Natural killer cell treated with Interleukin-12 subunit alpha and Interleukin-12 subunit beta and Interleukin-15 and Interleukin-18, amount 100 ng/mL, for 72 hours (primary cell): ENCODE measurements around the gene CD63. TPM values are rescaled to one million over a fixed set of nuclear protein-coding genes. Genes with fewer than 3 reads are reported as not detected.
A peak's percentile ranks its signal among the peaks of the same experiment; 100 is the strongest.

Experiments used
- ATAC-seq, 2 donors: fragments of 150-1000 bp; cut with Tn5 transposase in 1 of 2; sonication (Bioruptor Pico), chemical (Tn5 transposase) in 1 of 2; 2 replicates each; pipeline ENCODE4 v1.10.0; 2021
- DNase-seq: peaks from one replicate; pipeline ENCODE4 v3.0.0; 2022; ENCODE audit warnings: low spot score
- H3K27ac Mint-ChIP-seq, 2 donors: 1 replicate in 1 of 2; 2 replicates in 1 of 2; pipeline ENCODE4 v1.8.0; 2022; ENCODE audit warnings: mixed read lengths in 2 of 2, mild to moderate bottlenecking in 1 of 2, moderate library complexity in 1 of 2
- H3K27me3 Mint-ChIP-seq, 2 donors: 1 replicate in 1 of 2; 2 replicates in 1 of 2; pipeline ENCODE4 v1.8.0; 2022; ENCODE audit warnings: mixed read lengths in 2 of 2
- H3K36me3 Mint-ChIP-seq: one replicate; pipeline ENCODE4 v1.8.0; 2022; ENCODE audit warnings: mixed read lengths
- H3K4me1 Mint-ChIP-seq, 2 donors: 1 replicate in 1 of 2; 2 replicates in 1 of 2; pipeline ENCODE4 v1.8.0; 2022; ENCODE audit warnings: low read depth in 2 of 2, mixed read lengths in 2 of 2, mild to moderate bottlenecking in 1 of 2
- H3K4me3 Mint-ChIP-seq: one replicate; pipeline ENCODE4 v1.8.0; 2022; ENCODE audit warnings: mixed read lengths
- H3K9me3 Mint-ChIP-seq: 2 replicates; pipeline ENCODE4 v1.8.0; 2022; ENCODE audit warnings: mixed read lengths
- total RNA-seq, 2 donors: library from RNA; stranded (reverse); gene quantifications; one replicate each; pipeline ENCODE4 v1.2.3, GENCODE V29; 2022

The CD63 gene
- total RNA-seq, 2 donors from 2014 or later, result 263 to 327 TPM

DNA sequence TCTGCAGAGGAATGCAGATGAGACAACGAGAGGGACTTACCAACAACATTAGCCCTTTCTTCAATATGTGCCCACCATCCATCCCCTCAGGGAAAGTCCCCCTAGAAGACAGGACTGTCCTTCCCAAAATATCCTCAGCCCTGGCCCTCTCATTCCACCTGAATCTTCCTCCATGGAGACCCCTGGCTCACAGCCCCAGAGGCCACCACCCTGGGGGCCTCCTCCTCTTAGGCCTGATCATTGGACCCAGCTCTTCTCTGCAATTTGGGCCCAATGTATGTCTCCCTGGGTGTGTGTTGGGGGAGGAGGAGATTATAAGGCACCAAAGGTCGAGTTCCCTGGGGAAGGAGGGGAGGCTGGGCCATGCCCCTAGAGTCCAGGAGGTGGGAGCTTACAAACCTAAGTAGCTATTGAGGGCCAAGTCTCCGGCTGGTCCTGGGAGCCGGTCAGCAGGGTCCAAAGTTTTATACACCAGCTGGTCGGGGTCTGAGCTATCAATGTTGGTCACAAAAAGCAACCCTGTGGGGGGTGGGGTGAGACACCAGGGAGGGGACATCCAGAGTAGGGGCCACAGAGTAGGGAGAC, 29.2 kb downstream of the CD63 start:
- H3K27me3 Mint-ChIP-seq, result peaks cover 0 to 5% of the 10 kb centered on the region in 2 donors
- no peak overlapping the region for H3K27ac Mint-ChIP-seq
- no peak for DNase-seq
- no peaks in the 10 kb centered on the region for H3K9me3 Mint-ChIP-seq
- no peak for ATAC-seq
- no peak overlapping the region for H3K4me3 Mint-ChIP-seq
- H3K36me3 Mint-ChIP-seq, result no peaks in the 10 kb centered on the region
- no peaks in the 10 kb centered on the region for H3K4me1 Mint-ChIP-seq

DNA sequence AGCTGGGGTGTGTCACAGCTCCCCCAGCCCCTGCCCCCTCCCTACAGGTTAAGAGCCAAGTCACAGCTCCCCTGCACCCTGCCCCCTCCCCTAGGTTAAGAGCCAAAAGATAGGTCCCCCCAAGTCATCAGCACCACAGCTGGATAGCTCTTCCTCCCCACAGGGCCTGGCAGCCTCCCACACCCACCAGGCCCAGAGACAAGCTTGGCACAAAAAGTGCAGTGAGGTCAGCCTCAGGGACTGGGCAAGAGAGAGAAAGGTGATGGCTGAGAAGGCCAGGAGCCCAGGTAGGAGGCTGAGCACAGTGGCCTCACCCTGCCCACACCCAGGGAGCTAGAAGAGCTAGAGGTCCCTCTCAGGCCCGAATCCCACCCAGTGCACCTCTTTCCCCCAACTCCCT, 29.8 kb downstream of the CD63 start:
- no peak for DNase-seq
- H3K4me3 Mint-ChIP-seq, result no peak overlapping the region
- H3K36me3 Mint-ChIP-seq, result no peaks in the 10 kb centered on the region
- ATAC-seq, result no peak
- H3K9me3 Mint-ChIP-seq, result no peaks in the 10 kb centered on the region
- peaks cover 0 to 5% of the 10 kb centered on the region in 2 donors for H3K27me3 Mint-ChIP-seq
- no peak overlapping the region for H3K27ac Mint-ChIP-seq
- H3K4me1 Mint-ChIP-seq, result no peaks in the 10 kb centered on the region

DNA sequence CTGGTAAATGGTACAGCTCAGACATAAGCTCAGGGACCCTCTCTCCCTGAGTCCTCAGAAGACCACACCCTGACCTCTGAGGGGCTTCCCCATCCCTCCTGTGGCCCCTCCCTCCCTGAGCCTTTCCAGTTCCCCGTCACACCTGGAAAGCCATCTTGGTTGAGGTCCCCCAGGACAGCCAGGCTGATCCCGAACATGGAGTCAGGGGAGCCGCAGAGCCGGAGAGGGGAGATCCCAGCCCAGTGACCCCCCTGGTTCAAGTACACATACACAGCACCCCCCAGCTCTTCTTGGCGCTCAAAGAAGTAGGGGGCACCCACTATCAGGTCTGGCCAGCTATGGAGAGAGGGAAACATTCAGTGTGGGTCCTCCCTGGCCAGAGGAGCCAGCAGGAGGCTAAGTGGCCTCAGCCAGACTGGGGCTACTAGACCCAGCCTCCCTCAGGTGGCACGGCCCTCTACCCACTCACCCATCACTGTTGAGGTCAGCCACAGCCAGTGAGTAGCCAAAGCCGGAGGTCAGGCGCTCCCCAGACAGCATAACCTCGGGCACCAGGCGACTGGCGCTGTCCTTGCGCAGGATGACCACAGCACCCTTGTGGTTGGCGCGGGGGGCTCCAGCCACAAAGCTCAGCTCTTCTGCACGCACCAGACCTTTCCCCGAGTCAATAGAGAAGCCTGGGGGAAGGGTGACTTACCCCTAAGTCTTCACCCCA, 30.4 kb downstream of the CD63 start:
- DNase-seq, result no peak
- ATAC-seq, result no peak
- H3K36me3 Mint-ChIP-seq, result no peaks in the 10 kb centered on the region
- peaks cover 0 to 5% of the 10 kb centered on the region in 2 donors for H3K27me3 Mint-ChIP-seq
- no peaks in the 10 kb centered on the region for H3K9me3 Mint-ChIP-seq
- H3K4me3 Mint-ChIP-seq, result no peak overlapping the region
- H3K27ac Mint-ChIP-seq, result no peak overlapping the region
- H3K4me1 Mint-ChIP-seq, result no peaks in the 10 kb centered on the region

DNA sequence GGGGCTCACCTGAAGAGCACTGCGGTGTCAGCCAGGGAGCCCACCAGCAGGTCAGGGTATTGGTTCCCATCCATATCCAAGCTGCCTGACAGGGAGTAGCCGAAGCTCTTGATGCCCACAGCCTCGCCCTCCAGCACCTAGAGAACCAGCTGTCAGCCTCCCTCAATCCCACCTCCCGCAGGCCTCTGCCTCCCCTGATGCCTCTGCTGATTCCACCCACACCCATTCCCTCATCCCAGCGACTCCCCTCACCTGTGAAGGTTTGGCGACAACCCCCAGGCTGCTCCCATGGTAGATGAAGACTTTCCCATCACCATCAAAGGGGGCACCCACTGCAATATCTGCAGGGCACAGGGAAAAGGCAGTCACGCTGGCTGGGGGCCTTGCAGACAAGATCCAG, 31.1 kb downstream of the CD63 start:
- DNase-seq, result no peak
- Mint-ChIP-seq H3K36me3 (no peaks in the 10 kb centered on the region), H3K27me3 (peaks cover 0 to 5% of the 10 kb centered on the region in 2 donors)

DNA sequence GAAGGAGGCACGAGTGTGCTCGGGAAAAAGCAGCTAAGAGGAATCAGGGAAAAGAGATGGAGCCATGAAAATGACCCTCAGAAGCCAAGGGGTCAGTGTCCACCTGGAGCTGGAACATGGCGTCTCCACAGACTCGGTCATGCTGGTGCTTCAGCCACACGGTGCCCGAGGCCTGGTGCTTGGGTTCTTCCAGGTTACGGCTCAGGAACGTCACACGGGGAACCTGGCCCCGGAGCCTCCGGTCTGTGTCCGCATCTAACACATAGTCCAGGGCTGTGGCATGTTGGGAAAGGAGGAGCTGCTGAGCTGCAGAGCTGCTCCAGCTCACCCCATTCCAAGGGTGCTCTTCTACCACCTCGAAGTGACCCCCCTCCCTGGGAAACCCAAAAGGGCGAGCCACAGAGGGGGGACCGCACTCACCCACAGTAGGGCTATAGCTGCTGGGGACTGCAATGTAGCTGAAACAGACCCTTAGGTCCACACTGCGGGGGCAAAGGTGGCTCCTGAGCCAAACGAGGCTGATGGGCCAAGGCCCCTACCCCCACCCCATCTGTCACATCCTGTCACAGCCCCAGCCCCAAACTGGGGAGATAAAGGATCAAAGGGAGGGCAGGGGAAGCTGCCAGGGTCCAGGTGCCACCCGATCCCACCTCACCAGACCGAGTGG, 31.9 kb downstream of the CD63 start:
- ATAC-seq, result no peak
- no peaks in the 10 kb centered on the region for H3K36me3 Mint-ChIP-seq
- H3K9me3 Mint-ChIP-seq, result no peaks in the 10 kb centered on the region
- peaks cover 0 to 5% of the 10 kb centered on the region in 2 donors for H3K27me3 Mint-ChIP-seq
- no peak for DNase-seq
- H3K27ac Mint-ChIP-seq, result no peak overlapping the region
- no peak overlapping the region for H3K4me3 Mint-ChIP-seq
- H3K4me1 Mint-ChIP-seq, result no peaks in the 10 kb centered on the region

More for the DNA sequence above, 31.1 kb downstream of the CD63 start:
- Mint-ChIP-seq H3K4me3 (no peak overlapping the region), H3K4me1 (no peaks in the 10 kb centered on the region), H3K27ac (no peak overlapping the region), H3K9me3 (no peaks in the 10 kb centered on the region)
- no peak for ATAC-seq

DNA sequence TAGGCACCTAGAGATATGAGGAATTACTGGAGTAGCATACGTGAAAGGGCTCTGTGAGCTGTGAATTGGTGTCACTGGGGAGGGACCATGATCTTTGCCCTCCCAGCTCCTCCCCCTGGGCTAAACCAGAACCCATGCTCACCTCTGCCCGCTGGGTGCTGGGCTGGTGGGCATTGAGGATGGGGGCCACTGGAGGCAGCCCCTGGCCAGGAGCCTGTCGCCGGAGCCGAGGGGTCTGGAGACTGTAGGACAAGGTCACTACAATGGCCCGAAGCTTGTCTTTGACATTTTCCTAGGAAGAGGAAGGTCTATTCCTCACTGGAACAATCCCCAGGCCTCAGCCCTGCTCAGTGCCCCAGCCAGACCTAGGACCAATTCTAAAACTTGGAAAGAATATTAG, 32.7 kb downstream of the CD63 start:
- Mint-ChIP-seq H3K27ac (no peak overlapping the region), H3K4me1 (no peaks in the 10 kb centered on the region), H3K9me3 (no peaks in the 10 kb centered on the region), H3K4me3 (no peak overlapping the region), H3K36me3 (no peaks in the 10 kb centered on the region), H3K27me3 (peaks cover 0 to 5% of the 10 kb centered on the region in 2 donors)
- no peak for ATAC-seq
- no peak for DNase-seq

DNA sequence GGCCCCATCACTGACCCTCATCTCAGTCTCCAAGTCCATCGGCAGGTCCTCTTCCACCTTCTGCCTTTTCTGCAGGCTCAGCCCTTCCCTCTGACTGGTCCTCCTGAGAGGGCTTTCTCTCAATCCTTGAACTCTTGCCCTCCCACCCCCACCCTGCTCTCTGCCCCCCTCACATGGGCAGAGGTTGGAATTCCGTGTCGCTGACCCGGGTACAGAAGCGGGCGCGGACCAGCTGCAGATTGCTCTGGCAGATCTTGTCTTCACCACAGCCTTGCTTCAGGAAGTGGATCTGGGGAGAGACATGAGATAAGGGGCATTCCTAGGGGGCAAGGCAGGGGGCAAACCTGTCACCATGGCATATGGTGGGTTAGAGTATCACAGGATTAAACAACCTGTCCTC, 33.5 kb downstream of the CD63 start:
- no peak overlapping the region for H3K27ac Mint-ChIP-seq
- no peak for ATAC-seq
- peaks cover 0 to 5% of the 10 kb centered on the region in 2 donors for H3K27me3 Mint-ChIP-seq
- H3K4me1 Mint-ChIP-seq, result no peaks in the 10 kb centered on the region
- no peaks in the 10 kb centered on the region for H3K36me3 Mint-ChIP-seq
- no peaks in the 10 kb centered on the region for H3K9me3 Mint-ChIP-seq
- no peak overlapping the region for H3K4me3 Mint-ChIP-seq
- DNase-seq, result no peak

DNA sequence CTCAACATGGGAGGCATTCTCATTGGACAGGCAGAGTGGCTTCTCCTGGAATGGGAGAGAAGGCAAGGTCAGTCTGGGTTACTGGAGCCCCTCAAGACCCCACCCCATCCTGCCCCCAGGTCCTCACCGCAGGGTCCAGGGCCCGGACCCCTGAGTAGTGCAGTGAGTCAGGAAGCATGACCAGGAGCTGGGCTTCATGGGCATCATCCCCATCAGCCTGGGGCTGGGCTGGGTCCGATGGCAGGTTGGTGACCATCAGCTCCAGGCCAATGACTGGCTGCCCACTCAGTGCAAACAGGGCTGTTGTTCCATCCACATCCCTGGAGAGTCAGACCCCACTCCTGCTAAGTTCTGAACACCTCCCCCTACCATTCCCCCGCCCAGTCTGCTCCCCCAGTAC, 34.2 kb downstream of the CD63 start:
- Mint-ChIP-seq H3K4me3 (no peak overlapping the region), H3K27ac (no peak overlapping the region), H3K9me3 (no peaks in the 10 kb centered on the region), H3K4me1 (no peaks in the 10 kb centered on the region), H3K27me3 (peaks cover 0 to 5% of the 10 kb centered on the region in 2 donors), H3K36me3 (no peaks in the 10 kb centered on the region)
- ATAC-seq (no peak), DNase-seq (no peak)

DNA sequence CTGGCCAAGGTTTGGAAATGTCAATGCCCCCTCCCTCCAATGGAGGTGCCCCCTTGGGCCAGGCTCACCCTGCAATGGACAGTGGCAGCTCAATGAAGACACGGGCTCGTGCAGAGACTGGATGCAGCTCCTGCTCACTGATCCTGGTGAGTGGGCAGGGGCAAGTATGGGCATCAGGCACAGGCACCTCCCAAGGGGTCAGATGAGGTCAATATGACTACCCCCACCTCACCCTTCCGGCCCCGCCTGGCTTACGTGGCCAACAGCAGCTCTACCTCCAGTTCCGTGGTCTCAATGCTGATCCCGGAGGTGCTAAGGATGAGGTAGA, 34.7 kb downstream of the CD63 start:
- no peaks in the 10 kb centered on the region for H3K36me3 Mint-ChIP-seq
- H3K4me1 Mint-ChIP-seq, result no peaks in the 10 kb centered on the region
- ATAC-seq (no peak), DNase-seq (no peak)
- no peak overlapping the region for H3K4me3 Mint-ChIP-seq
- peaks cover 0 to 5% of the 10 kb centered on the region in 2 donors for H3K27me3 Mint-ChIP-seq
- no peak overlapping the region for H3K27ac Mint-ChIP-seq
- no peaks in the 10 kb centered on the region for H3K9me3 Mint-ChIP-seq

DNA sequence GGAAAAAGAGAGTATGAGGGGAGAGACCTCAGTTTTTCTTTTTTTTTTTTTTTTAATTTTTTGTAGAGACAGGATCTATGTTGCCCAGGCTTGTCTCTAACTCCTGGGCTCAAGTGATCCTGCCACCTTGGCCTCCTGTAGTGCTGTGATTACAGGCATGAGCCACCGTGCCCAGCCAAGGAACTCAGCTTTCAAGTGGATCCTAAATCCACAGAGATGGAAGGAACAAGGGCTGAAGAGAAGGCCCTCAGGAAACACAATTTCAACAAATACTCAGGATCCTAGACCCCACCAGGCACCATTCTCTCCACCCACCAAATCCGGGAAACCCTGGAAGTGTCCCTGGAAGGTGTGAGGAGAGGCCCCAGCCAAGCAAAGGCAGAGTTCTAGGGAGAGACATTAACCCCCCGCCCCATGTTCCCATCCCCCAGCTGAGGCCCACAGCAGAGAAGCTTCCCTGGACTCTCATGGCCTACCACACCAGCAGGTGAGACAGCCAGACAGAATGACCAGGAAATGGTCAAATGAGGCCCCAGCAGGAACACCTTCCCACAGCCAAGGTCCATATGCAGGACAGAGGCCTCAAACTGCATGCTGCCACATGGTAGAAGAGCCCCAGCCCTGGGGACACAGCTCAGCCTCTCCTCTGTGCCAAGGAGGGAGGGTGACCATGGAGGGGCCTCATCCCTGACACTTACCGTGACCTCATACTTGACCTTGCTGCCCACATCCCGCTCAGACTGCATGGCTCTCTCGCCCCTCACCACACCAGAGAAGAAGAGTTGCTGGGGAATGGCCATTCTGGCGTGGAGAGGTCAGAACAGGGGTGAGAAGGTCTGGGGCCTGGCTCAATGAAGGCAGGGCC, 35.3 kb downstream of the CD63 start:
- Mint-ChIP-seq H3K27ac (no peak overlapping the region), H3K27me3 (peaks cover 0 to 5% of the 10 kb centered on the region in 2 donors), H3K9me3 (no peaks in the 10 kb centered on the region), H3K4me1 (no peaks in the 10 kb centered on the region), H3K36me3 (no peaks in the 10 kb centered on the region), H3K4me3 (no peak overlapping the region)
- ATAC-seq (no peak), DNase-seq (no peak)

DNA sequence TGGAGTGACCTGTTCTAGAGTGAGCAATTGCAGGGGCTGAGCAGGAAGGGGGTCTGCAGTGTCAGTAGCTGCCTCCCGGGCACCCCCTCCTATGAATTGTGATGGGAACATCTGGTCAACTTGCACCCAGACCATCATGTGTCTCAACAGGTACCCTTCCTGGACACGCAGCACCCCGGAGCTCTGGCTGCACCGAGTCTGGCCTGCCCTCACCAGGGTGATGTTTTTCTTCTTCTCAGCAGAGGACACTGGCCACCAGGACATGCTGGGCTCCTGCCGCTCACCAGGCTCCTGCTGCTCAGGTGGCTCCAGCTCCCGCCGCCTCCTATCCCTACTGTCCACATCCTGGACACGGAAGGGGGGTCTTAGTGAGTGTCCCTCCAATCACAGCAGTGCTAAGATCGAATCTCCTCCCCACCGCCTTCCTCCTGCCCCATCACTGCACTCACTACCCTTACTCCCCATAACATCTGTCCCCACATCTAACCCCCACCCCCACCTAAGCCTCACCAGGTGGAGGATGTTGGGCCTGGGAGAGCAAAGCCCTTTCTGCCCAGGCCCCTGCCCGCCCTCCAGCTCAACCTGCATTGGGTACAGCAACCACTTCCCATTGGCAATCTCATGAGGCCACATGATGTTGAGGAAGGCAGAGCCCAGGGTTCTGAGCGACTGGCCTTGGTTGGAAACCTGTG, 36.0 kb downstream of the CD63 start:
- H3K9me3 Mint-ChIP-seq, result no peaks in the 10 kb centered on the region
- H3K4me1 Mint-ChIP-seq, result peaks cover 0 to 2% of the 10 kb centered on the region in 2 donors
- no peak overlapping the region for H3K4me3 Mint-ChIP-seq
- no peak overlapping the region for H3K27ac Mint-ChIP-seq
- H3K27me3 Mint-ChIP-seq, result peaks cover 0 to 5% of the 10 kb centered on the region in 2 donors
- ATAC-seq, result no peak
- DNase-seq, result no peak
- no peaks in the 10 kb centered on the region for H3K36me3 Mint-ChIP-seq

DNA sequence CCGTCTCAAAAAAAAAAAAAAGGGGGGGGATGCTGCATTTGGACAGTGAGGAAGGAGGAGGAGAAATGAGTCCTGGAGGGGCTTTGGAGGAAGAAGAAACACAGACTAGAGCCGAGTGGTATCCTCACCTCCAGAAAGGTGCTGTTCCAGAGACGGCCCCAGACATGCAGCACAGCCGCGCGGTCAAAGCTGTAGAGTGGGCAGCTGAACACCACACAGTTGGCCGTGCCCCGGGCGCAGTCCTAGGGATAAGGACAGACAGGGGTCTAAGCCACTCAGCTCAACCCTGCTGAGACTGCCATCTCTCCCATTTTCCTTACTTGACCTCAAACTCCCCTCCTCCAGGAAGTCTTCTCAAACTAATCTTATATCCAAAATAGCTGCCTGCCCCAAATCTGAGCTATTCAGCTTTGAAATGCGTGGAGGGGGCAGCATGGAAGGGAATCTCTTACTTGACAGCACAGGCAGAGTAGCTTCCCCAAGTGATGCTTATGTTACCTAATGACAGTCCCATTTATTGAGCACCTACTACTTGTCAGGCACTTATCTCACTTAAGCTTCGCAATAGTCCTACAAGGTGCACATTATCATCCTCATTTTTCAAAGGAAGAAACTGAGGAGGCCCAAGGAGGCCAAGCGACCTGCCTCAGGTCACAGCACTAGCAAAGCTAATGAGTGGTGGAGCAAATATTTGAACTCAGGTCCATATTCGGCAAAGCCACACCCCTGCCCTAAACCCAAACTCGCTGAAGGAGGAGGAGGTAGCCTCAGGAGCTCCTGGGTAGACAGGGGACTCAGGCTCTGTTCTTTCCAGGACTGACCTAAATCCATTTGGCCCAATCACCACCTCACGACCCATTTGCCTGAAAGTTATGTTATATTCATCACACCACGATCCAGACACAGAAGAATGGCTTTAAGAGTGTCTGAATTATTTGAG, 39.8 kb downstream of the CD63 start:
- ATAC-seq (no peak), DNase-seq (no peak)
- H3K9me3 Mint-ChIP-seq, result no peaks in the 10 kb centered on the region
- peak overlapping the region in 1 of 2 donors; percentile 38 for H3K27ac Mint-ChIP-seq
- H3K36me3 Mint-ChIP-seq, result no peaks in the 10 kb centered on the region
- H3K4me1 Mint-ChIP-seq, result peaks cover 0 to 8% of the 10 kb centered on the region in 2 donors
- H3K27me3 Mint-ChIP-seq, result peaks cover 3 to 5% of the 10 kb centered on the region in 2 donors
- H3K4me3 Mint-ChIP-seq, result no peak overlapping the region
